Jurkat, Clone E6-1 (cell line): ENCODE measurements around the gene SLC12A3.

Experiments
- DNase-seq: peaks from one replicate; pipeline ENCODE4 v3.0.0-alpha.2; 2011; ENCODE audit warnings: low read depth, low spot score
- H3K4me3 ChIP-seq: 2 replicates; pipeline ENCODE4 v1.5.1; 2011; ENCODE audit warnings: mild to moderate bottlenecking, low read length, control low read depth, moderate library complexity

Gene SLC12A3

GRCh38 chr16:56911771-56912571 lies 47.0 kb downstream of the SLC12A3 start:
- no peak overlapping the region for H3K4me3 ChIP-seq
- no peak for DNase-seq

- DNase-seq = no peak
- H3K4me3 ChIP-seq = no peak overlapping the region
Measured at GRCh38 chr16:56912746-56913708, 48.0 kb downstream of the SLC12A3 start.

- no peak overlapping the region for H3K4me3 ChIP-seq
- no peak for DNase-seq
Measured at GRCh38 chr16:56914896-56915295, 49.9 kb downstream of the SLC12A3 start.

GRCh38 chr16:56915336-56916119 lies 50.5 kb downstream of the SLC12A3 start:
- H3K4me3 ChIP-seq = no peak overlapping the region
- DNase-seq = no peak

GRCh38 chr16:56916571-56917403 lies 51.8 kb downstream of the SLC12A3 start:
- DNase-seq = peak; percentile 47
- no peak overlapping the region for H3K4me3 ChIP-seq

GRCh38 chr16:56918467-56919012 lies 53.5 kb downstream of the SLC12A3 start:
- DNase-seq = no peak
- no peak overlapping the region for H3K4me3 ChIP-seq

GRCh38 chr16:56919099-56919800 lies 54.2 kb downstream of the SLC12A3 start:
- no peak for DNase-seq
- no peak overlapping the region for H3K4me3 ChIP-seq

GRCh38 chr16:56921571-56921970 lies 56.6 kb downstream of the SLC12A3 start:
- no peak overlapping the region for H3K4me3 ChIP-seq
- no peak for DNase-seq

- no peak for DNase-seq
- H3K4me3 ChIP-seq = no peak overlapping the region
Measured at GRCh38 chr16:56923481-56924091, 58.6 kb downstream of the SLC12A3 start.

- H3K4me3 ChIP-seq = no peak overlapping the region
- peak; percentile 83 for DNase-seq
Measured at GRCh38 chr16:56927471-56927870, 62.5 kb downstream of the SLC12A3 start.

- H3K4me3 ChIP-seq = no peak overlapping the region
- no peak for DNase-seq
Measured at GRCh38 chr16:56929639-56930038, 64.6 kb downstream of the SLC12A3 start.

GRCh38 chr16:56930486-56931270 lies 65.7 kb downstream of the SLC12A3 start:
- DNase-seq = no peak
- no peak overlapping the region; the same call in 1 of the 2 replicates for H3K4me3 ChIP-seq

- H3K4me3 ChIP-seq = peak overlapping the region; percentile 95
- no peak for DNase-seq
Measured at GRCh38 chr16:56931271-56931891, 66.4 kb downstream of the SLC12A3 start.

- DNase-seq = peak; percentile 96
- peak within 1 kb of the TSS; percentile 95 for H3K4me3 ChIP-seq
Measured at GRCh38 chr16:56931892-56932720, 67.1 kb downstream of the SLC12A3 start, which contains the start of gene HERPUD1. Gene HERPUD1 (plus strand): TSS chr16:56932142. CDS start chr16:56932245, 103 bp downstream.
